ENCODE data around the gene CXCR4. TPM values are rescaled to one million over a fixed set of nuclear protein-coding genes. Genes with fewer than 3 reads are reported as not detected.

CXCR4 gene
- total RNA-seq, 1 experiment from 2014 or later, result 1.1 TPM

GRCh38 chr2:136111711-136112110 lies 6.2 kb downstream of the CXCR4 start:
- intact Hi-C loops (cut with micrococcal nuclease; ENCODE audit: unreplicated experiment), result no loop called here
- no peaks in the 10 kb centered on the region; the same call in 1 of the 2 replicates for H3K9me3 ChIP-seq (ENCODE audit: insufficient read depth, low read depth)
- H3K79me2 ChIP-seq (ENCODE audit: low read depth), result no peaks in the 10 kb centered on the region
- ChIA-PET POLR2A (ENCODE audit: unreplicated experiment) (no interaction called here), CTCF (no interaction called here)
- H2AFZ ChIP-seq, result no peak overlapping the region
- H3K4me3 ChIP-seq, result no peak overlapping the region
- no peak overlapping the region for H3K4me2 ChIP-seq
- no peaks in the 10 kb centered on the region for H3K4me1 ChIP-seq (replicated peaks; ENCODE audit: insufficient read depth)
- BruUV-seq (replicated peaks), result no TSS peak
- no peaks in the 10 kb centered on the region for H3F3A ChIP-seq (ENCODE audit: insufficient read depth, low read depth)
- DNase-seq, result no peak
- no peaks in the 10 kb centered on the region for H3K9me2 ChIP-seq (ENCODE audit: insufficient read depth)
- no peaks in the 10 kb centered on the region for H4K20me1 ChIP-seq (ENCODE audit: insufficient read depth)
- H3K27ac ChIP-seq, result no peak overlapping the region
- H3K36me3 ChIP-seq (ENCODE audit: low read depth), result no peaks in the 10 kb centered on the region
- TF ChIP-seq EZH2 (IDR thresholded peaks at IDR 0.05; ENCODE audit: low read depth) (no peak), CTCF (conservative IDR thresholded peaks at IDR 0.05) (no peak)
- no peaks in the 10 kb centered on the region for H3K27me3 ChIP-seq (ENCODE audit: insufficient read depth, low read depth)

- Histone ChIP-seq H2AFZ (no peak overlapping the region), H3K79me2 (ENCODE audit: low read depth) (no peaks in the 10 kb centered on the region), H3K27me3 (ENCODE audit: insufficient read depth, low read depth) (no peaks in the 10 kb centered on the region), H3K4me2 (no peak overlapping the region), H3K36me3 (ENCODE audit: low read depth) (no peaks in the 10 kb centered on the region), H4K20me1 (ENCODE audit: insufficient read depth) (no peaks in the 10 kb centered on the region), H3K4me1 (replicated peaks; ENCODE audit: insufficient read depth) (no peaks in the 10 kb centered on the region), H3K9me3 (ENCODE audit: insufficient read depth, low read depth) (no peaks in the 10 kb centered on the region; the same call in 1 of the 2 replicates), H3K4me3 (no peak overlapping the region), H3F3A (ENCODE audit: insufficient read depth, low read depth) (no peaks in the 10 kb centered on the region), H3K27ac (no peak overlapping the region), H3K9me2 (ENCODE audit: insufficient read depth) (no peaks in the 10 kb centered on the region)
- CTCF ChIA-PET, result no interaction called here
- no peak for DNase-seq
- TF ChIP-seq EZH2 (IDR thresholded peaks at IDR 0.05; ENCODE audit: low read depth) (no peak), CTCF (conservative IDR thresholded peaks at IDR 0.05) (no peak)
- POLR2A ChIA-PET (ENCODE audit: unreplicated experiment), result no interaction called here
- no TSS peak for BruUV-seq (replicated peaks)
- intact Hi-C loops (cut with micrococcal nuclease; ENCODE audit: unreplicated experiment), result no loop called here
Observed at GRCh38 chr2:136110526-136110925, 7.4 kb downstream of the CXCR4 start.

- Histone ChIP-seq H3F3A (ENCODE audit: insufficient read depth, low read depth) (no peaks in the 10 kb centered on the region), H3K27ac (no peak overlapping the region), H3K4me3 (no peak overlapping the region), H4K20me1 (ENCODE audit: insufficient read depth) (no peaks in the 10 kb centered on the region), H3K27me3 (ENCODE audit: insufficient read depth, low read depth) (no peaks in the 10 kb centered on the region), H3K9me3 (ENCODE audit: insufficient read depth, low read depth) (no peaks in the 10 kb centered on the region), H3K4me1 (replicated peaks; ENCODE audit: insufficient read depth) (no peaks in the 10 kb centered on the region), H3K4me2 (no peak overlapping the region), H2AFZ (no peak overlapping the region), H3K79me2 (ENCODE audit: low read depth) (no peaks in the 10 kb centered on the region), H3K36me3 (ENCODE audit: low read depth) (no peaks in the 10 kb centered on the region), H3K9me2 (ENCODE audit: insufficient read depth) (no peaks in the 10 kb centered on the region)
- ChIA-PET CTCF (no interaction called here), POLR2A (ENCODE audit: unreplicated experiment) (no interaction called here)
- TF ChIP-seq EZH2 (IDR thresholded peaks at IDR 0.05; ENCODE audit: low read depth), result no peak
- TF ChIP-seq CTCF (conservative IDR thresholded peaks at IDR 0.05), result no peak
- intact Hi-C loops (cut with micrococcal nuclease; ENCODE audit: unreplicated experiment), result no loop called here
- DNase-seq, result no peak
- no TSS peak for BruUV-seq (replicated peaks)
Observed at GRCh38 chr2:136108463-136108862, 9.5 kb downstream of the CXCR4 start.

All from PC-9 (cell line).